NCI-H526 (cell line): ENCODE results near the gene CD44.

Experiments used
- DNase-seq, 2 experiments: peaks; one replicate each; lab custom pipeline; 2025; lab: John Stamatoyannopoulos, UW

CD44 gene

DNA sequence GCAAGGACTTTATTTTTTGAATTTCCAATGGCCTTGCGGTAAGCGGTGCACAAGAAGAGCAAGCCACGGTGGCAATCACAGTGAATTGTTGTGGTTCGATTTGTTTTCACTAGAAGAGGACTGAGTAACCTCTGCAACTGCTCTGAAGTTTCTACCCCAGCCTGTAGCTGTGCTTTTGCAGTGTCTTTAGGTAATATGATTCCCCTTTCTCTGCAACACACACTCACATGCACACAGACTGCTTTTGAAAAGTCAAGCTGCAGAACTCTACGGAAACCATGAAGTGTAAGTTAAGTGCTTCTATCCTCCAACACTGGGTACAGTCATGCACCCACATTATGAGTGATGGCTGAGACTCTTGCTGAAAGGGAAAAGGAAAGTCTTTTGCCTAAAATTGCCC, 38.4 kb downstream of the CD44 start:
- no peak for DNase-seq

DNA sequence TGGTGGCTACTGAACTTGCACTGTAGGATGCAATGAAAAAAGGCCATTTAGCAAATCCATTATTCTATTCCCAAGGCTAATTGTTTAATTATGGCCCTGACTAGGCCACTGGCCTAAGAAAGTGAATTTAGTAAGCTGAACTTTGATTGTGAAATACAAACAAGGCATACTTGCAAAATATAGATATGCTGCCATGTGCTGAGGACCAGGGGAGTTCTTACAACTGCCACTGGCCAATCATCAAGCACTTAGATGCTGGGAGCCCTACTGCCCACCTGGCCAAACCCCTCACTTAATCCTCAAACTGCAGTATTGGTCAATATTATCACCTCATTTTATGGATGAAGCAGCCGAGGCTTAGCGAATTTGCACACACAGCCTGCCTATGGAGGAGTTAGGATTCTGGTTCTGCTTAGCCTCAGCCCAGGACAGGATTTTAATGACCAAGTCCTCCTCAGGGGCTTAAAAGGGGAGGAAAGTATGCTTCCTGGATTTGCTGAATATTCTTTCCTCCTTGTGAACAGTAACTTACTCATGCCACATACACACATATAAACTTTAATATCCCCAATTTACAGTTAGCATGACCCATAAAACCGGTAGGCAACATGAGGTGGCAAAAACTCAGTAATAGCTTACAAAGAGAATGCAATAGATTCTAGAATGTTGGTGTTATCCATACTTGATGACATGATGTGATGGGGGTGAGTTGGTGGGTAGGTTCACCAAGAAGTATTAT, 39.3 kb downstream of the CD44 start:
- DNase-seq = no peak

DNA sequence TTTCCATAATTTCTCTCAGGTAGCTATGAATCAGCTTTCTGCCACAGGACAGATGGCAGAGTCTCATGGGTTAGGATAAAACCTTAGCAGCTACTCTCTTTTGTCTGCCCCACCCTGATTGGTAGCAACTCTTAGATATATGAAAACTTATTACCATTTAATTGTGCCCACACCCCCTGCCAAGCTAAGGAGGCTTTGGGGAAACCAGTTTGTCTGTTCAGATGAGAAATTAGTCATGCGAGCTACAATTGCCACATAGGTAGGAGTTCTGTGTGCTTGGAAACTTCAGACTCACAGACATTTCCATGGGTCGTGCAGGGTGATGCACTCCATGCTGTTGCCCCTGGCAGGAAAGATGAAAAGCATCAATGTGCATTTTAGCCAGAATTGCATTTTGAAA, 39.9 kb downstream of the CD44 start:
- no peak for DNase-seq

DNA sequence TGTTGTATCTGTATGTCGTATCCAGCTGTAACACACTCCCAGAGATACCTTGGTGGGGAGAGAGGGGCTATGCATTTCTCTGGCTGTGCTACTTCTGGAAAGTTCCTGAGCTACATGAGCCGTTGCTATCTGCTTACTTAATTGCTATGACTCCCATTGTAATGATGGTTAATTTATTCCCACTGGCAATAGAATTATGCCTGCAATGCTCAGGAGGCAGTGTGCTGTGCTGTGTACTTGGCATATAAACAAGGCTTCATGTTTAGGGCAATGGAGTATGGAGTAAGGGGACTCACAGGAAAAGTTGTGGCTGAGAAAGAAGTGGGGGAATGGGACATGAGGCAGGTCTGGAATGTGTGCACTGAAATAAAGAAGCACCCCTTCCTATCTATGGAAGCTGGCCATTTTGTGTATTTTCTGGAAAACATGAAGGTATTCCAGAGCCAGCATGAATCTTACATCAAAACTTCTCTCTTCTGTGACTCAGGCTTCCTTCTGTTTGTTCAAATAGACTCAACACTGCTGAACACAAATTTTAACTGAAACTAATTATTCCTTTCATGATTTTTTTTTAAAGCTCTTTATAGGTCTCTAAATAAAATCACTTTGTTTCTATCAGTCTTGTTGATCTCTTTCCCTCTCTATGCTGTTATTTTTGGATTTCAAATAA, 40.6 kb downstream of the CD44 start:
- DNase-seq = no peak

DNA sequence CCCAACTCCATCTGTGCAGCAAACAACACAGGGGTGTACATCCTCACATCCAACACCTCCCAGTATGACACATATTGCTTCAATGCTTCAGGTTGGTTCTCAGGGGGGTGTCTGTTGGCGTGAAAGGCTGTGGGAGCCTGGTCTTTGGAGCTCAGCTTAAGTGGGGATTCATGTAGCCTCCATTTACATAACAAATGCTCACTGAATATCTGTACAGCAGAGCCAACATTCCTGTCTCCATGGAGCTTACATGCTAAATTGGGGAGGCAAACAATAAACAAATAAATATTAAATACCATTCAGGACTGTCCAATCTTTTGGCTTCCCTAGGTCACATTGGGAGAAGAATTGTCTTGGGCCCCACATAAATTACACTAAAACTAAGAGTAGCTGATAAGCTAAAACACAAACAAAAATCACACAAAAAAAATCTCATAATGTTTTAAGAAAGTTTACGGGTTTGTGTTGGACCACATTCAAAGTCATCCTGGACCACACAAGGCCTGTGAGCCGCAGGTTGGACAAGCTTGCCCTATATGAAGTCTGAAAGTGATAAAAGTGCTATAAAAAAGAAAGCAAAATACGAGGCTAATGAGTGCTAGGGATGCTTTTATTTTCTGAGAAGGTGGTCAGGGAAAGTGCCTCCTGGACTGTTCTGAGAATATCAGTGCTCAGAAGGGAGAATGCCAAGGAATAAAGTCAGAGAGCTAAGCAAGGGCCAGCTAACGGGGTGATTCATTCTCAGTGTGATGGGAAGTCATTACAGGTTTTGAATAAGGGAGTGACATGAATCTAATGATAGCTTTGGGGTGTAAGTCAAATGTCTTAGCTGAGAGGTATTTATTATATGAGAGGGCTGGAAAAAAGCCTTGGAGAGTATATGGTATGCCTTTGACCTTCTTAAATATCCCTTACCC, 41.6 kb downstream of the CD44 start:
- no peak for DNase-seq

DNA sequence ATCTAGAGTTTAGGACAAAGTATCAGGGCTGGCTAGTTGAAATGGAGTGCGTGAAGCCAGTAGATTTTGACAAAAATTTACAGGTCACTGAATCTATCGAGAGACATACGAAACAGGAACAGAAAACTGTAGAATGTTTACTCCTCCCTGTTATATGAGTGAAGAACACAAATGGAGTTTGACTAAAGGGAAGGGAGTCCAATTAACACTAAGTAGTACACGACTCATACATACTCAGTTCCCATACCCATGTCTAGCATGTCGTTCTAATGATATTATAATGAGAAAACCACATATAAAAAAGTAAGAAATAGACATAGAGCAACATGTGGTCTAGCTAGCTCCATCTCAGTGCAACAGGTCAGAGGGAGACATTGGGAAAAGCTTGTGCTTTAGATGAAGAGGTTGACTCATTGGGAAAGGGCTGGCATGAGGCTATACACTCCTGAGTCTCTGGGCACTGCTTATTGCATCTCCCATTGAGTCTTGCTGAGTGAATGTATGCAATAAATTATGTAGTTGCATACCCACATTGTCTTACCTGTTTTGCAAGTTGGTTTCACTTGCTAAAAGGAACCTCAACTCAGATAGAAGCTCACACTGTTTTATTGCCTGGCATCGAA, 43.5 kb downstream of the CD44 start:
- no peak for DNase-seq

DNA sequence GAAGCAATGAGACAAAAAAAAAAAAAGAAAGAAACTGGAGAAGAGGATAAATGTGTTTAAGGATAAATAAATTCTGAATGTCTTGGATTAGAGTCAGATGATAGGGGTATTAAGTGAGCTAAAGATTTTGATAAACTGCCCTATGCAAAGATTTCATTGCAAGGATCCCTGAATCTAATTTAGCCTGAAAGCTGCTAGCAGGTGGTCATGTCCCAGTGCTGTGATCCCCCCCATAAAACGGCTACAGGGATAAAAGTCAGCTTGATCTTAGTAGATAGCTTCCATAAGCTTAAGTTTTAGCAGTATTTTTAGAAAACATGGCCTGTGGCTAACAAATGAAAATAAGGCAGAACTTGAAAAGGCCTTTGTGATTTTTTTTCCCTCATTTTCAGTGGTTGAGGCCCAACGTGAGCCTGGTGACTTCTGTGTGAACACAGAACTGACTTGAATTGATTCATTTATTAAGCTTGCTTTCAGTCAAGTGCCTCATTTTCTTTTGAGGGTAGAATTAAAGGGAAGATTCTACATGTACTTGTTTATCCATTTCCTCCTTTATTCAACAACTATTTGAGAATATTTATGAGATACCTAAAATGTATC, 44.5 kb downstream of the CD44 start:
- no peak for DNase-seq

DNA sequence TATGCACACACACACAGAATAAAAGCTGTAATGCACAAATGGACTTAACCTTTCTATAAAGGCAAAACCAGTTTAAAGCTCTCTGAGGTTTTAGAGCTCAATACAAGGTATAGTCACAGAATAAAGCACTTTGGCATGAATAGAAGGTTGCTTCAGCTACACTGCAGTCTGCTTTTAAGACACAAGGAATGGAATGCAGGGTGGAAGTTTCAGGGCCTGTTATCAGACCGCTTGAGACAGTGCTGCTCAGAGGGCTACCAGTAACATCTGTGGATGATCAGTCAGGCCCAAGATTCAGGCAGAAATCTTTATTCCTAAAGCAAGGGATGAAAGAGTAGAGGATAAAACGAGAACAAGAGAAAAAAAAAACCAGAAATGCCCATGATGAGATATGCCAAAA, 46.7 kb downstream of the CD44 start:
- no peak for DNase-seq

DNA sequence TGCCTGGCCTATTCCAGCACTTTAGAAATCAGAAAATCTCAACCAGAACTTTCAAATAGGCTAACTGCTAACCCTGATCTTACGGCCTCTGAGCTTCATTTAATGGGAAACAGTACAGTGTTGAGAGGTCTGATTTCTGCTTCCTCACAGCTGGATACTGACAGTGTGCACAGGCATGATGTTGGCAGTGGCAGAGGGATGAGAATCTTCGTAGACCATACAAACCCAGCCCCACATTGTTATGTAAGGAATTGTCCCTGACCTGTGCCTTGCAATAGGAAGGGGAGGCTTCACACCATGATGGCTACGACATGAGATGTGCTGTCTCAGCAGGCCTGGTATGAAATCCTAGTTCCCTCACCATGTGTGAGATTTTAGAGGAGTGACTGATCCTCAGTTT, 49.0 kb downstream of the CD44 start:
- no peak for DNase-seq

DNA sequence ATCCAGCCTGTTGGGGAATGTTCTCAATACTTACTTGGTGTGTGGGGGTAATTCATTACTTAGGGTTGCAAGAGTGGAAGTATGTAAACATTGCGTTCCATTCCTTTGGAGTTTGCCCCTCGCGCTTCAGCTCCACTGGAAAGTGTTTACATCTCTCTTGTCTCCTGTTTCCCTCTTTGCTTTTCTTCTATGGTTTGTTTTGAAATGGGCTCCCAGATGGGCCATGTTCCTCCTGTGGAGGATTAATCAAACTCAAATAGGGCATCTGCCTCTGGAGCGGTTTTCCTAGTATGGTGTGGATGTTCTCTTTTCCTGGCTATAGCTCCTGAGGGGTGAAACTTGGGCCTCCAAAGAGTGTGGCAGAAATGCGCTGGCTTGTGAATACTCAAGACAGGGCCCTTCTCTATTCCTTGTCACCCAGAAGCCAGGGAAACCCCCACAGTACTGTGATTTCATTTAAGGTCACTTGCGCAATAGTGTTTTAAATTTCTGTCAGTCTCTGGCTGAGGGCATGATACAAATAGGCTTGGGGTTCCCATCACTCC, 51.9 kb downstream of the CD44 start:
- no peak for DNase-seq

DNA sequence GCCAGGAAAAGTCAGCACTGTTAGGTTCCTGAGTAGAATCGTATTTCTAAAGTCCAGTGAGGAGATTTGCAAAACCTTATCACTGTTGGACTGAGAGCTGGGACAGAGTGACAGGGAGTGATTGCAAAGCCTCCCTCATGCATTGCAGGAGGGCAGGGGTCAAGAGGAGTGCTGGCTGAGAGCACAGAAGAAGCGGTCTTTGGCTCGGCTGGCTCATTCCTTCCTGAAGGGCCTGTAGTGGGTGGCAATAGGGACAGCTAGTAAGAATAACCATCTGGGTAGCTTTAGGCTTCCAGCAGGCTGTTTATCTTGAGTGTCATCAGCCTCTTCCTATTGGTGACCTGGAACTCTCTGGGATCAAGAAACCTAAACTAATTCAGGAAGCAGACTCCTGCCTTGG, 53.4 kb downstream of the CD44 start:
- no peak for DNase-seq

DNA sequence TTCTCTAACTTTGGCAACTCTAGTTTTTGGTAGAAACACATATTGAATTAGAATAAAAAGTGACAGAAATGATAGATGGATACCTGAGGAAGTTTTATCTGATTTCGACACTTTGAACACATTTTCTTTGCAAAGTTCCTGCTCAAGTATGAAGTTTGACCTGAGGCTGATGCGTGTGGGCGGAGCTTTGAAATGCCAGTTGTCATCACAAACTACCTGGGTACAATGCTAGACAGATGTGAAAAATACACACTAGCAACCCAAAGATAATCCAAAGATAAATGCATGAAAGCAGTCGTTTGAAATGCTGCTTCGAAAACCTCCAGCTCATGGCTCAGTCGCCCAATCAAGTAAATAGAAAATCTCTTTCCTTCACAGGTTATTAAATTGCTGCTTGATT, 54.8 kb downstream of the CD44 start:
- DNase-seq = no peak

DNA sequence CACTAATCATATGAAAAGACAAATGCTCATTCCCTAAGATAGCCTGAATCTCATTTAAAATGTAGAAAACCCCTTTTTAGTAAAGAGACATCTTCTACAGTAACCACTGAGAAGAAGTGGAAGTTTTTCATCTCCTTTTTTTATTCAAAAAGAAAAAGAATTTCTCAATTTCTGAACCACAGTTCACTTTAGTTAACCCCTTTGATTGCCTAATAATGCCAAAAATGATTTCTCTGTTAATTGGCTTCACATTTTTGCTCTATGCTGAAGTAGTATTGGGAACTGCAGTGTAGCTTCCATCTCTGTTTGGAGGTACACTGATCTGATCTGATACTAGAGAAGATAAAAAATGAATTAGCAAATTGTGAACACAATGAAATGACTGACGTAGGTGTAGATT, 58.3 kb downstream of the CD44 start:
- DNase-seq = no peak

DNA sequence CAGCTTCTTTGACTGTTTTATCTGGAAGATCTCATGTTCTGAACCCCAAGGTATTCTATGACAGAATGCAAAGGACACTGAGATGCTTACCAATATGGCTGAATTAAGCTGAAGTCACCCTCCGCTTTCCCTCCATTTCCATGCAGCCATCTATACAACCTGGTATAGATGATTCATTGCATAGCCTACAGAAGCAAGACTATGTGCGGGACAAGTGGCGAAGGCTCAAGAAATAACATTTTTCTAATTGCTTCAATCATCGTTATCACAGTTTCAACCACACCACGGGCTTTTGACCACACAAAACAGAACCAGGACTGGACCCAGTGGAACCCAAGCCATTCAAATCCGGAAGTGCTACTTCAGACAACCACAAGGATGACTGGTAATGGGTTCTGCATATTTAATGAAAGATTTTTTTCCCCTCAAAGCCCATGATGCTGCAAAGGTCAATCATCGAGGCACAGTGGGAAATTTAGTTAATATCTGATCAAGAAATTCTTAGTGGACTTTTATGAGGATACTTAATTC, 61.9 kb downstream of the CD44 start:
- DNase-seq = no peak

DNA sequence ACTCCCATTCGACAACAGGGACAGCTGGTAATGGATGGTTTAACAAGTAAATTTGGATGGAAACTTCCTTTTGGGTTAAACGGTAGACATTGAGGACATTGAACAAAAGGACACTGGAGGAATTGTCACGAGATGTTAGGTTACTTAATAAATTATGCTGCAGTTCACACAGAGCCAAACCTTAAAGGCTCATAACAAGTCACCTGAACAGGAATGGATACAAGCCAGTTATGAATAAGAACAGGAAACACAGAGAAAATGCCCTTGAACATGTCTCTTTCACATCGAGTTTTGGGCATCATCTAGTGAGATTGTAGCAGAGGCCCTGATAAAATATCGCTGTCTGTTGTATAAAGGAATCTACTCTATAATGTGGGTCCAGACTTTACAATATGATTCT, 65.6 kb downstream of the CD44 start:
- DNase-seq = no peak

DNA sequence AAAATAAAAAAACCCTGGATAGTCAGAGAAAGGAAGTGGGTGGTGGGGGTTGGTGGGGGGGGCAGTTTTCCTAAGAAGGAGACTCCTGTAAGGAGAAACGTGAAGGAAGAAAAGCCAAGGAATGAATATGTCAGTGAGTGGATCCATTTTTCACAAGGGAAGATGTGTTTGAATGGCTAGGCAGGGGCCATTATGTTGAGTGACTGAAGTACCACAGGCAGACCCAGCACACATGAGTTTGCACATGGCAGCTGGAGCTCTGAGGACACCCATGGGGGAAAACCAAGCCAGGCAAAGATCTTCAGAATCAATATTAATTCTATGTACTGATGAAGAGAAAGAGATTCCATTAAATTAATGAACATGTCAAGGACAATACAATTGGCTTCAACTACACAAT, 67.6 kb downstream of the CD44 start:
- no peak for DNase-seq

DNA sequence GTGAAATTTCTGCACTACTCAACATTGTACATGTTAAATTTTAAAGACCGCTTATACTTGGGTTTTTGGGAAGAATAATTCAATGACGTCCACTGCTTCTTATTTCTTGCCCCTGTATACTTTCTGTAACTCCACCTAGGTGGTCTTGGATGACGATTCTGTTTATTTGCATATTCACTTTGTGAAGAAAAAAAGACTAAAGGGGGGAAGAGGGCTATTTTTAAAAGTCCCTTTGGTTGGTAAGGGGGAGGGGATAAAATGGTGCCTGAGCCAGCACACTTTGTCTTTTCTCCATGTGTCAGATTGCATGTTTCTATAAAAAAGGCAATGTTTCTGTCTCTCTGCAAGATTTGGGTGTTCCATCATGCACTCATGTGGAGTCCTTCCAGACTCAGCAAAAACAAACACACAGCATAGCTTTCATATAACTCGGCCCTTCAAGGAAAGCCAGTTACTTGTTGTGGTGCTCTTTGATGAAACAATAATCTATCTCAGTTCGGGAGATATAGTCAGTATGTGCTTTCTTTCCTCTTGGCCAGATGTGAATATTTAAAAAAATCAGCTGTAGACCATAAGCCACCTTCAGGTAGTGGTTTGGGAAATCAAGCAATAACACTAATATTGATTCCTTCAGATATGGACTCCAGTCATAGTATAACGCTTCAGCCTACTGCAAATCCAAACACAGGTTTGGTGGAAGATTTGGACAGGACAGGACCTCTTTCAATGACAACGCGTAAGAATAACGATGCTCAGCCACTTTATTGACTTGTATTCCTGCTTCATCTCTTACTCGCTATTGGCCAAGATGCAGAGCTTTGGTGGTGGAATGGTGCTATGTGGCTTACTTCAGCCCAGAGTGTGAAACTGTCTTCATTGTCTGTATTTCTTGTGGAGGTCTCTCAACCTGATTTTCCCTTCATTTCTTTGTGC, 68.8 kb downstream of the CD44 start:
- DNase-seq = no peak

DNA sequence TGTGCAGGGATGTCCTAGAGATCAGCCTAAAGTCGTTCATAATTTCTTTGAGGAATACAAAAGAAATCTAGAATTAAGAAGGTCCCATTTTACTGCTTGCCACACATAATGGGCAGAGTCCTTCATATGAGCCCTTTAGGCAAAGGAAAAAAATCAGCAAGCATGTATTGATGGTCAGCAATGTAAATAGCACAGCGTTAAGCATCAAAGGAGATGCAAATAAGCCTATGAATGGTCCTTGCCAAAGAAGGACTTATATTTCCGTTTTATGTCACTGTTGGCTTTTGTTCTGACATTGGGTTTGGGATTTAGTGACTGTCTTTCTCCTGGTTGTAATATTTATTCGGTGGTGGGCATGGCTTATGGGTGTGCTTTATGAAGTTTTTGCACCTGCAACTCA, 69.8 kb downstream of the CD44 start:
- peak; percentile 51 to 67 for DNase-seq

DNA sequence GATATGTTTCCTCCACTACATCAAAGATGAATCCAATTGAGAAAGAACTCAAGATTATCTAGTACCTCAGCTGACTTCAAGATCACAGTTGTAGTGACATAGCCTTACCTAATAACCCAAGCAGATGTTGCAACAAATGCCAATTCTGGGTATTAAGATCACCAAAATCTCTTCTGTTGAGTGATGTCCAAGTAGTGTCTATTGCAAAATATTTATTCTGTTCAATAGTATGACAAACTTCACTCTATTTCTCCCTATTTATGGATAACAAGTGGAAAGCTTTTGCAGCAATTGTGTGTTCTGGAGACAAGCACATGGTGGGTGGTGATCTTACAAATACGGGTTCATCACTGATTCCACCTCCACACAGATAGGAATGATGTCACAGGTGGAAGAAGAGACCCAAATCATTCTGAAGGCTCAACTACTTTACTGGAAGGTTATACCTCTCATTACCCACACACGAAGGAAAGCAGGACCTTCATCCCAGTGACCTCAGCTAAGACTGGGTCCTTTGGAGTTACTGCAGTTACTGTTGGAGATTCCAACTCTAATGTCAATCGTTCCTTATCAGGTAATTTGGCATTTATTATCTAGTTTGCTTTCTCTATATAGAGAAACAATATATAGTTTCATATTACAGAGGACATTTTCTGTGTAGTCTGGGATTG, 72.0 kb downstream of the CD44 start:
- DNase-seq = no peak

DNA sequence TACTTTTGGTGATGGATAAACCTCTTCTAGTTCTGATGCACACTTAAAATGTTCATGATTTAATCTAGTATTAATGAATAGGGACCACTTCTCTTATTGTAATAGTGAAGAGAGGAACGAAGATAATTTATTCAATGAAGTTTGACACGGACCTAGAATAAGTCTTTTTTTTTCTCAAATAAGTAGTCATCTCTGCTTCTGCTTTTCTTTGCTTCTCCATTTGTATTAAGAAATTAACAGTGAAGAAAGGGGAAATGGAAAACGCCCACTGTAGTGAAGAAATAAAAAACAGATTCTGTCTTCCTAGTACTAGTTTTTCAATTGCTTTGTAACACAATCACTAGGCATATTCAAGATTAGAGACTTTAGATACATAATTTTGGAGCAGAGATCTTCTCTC, 73.0 kb downstream of the CD44 start:
- DNase-seq = no peak
